Measurements from ENCODE around the gene SLC35F1.
"Not testable (repeated sequence)": the region's sequence is repeated elsewhere in the genome, so short reads cannot be mapped to it uniquely, and the experiment has no call there.

SLC35F1 gene

DNA sequence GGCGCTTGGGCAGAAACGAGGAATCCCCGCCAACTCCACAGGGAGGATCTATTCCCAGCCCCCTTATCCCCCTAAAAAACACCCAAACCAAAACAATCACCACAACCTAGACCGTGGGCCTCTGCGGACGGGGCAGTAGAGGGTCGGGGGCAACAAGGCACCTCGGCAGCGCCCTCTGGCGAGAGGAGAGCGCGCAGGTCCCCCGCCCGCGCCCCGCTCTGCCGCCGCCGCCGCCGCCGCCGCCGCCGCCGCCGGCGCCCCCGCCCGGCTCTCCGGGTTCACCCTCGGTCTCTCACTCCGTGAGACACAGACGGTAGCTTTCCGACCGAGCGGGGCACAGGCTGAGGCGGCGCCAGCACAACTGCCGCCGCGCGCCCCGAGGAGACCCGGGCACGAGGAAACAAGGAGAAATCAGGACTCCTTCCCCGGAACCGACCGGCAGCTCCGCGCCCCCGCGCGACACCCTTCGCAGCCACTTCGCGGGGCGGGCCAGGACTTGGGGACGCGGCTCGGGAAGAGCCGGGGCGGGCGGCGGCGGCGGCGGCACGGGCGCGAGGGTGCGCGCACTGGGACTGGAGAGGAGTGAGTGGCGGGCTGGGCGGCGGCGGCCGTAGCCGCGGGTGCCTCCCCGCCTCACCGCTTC lies at the start of gene SLC35F1:
SLC35F1 (plus strand) TSS at position 307 of the 643 bp plus-strand sequence.
- no peak for DNase-seq (ENCODE audit: low read depth in 2 of 2)

DNA sequence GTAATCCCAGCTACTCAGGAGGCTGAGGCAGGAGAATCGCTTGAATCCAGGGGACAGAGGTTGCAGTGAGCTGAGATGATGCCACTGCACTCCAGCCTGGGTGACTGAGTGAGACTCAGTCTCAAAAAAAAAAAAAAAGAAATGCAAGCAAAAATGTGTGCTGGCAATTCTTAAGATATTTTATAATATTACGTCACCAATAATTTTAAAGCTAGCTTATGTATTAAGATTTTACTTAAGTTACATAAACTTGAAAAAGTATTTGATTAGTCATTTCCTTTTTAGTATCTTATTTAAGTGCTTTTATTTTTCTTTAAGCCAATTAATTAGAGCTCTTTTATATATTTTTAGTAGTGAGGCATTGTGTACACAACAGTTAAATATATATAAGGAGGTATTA lies 48.5 kb upstream of the SLC35F1 start:
- not testable (repeated sequence) for DNase-seq (ENCODE audit: low read depth in 2 of 2)

DNA sequence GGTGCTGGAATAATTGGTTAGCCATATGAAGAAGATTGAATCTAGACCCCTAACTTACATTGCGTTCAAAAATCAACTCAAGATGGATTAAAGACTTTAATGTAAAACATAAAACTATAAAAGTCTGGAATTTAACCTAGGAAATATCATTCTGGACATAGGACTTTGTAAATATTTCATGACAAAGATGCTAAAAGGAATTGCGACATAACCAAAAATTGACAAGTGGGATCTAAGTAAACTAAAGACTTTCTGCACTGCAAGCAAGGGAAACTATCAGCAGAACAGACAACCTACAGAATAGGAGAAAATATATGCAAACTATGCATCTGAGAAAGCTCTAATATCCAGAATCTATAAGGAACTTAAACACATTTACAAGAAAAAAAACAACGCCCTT lies 45.5 kb upstream of the SLC35F1 start:
- no peak for DNase-seq (ENCODE audit: low read depth in 2 of 2)

DNA sequence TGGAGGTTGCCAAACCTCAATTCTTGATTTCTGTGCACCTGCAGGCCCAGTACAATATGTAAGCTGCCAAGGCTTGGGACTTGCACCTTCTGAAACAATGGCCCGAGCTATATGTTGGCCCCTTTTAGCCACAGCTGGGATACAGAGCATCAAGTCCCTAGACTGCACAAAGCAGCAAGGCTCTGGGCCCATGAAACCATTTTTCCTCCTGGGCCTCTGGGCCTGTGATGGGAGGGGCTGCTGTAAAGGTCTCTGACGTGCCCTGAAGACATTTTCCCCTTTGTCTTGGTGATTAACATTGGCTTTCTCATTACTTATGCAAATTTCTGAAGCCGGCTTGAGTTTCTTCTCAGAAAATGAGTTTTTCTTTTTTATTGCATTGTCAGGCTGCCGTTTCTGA lies 40.5 kb upstream of the SLC35F1 start:
- DNase-seq (ENCODE audit: low read depth in 2 of 2): no peak

DNA sequence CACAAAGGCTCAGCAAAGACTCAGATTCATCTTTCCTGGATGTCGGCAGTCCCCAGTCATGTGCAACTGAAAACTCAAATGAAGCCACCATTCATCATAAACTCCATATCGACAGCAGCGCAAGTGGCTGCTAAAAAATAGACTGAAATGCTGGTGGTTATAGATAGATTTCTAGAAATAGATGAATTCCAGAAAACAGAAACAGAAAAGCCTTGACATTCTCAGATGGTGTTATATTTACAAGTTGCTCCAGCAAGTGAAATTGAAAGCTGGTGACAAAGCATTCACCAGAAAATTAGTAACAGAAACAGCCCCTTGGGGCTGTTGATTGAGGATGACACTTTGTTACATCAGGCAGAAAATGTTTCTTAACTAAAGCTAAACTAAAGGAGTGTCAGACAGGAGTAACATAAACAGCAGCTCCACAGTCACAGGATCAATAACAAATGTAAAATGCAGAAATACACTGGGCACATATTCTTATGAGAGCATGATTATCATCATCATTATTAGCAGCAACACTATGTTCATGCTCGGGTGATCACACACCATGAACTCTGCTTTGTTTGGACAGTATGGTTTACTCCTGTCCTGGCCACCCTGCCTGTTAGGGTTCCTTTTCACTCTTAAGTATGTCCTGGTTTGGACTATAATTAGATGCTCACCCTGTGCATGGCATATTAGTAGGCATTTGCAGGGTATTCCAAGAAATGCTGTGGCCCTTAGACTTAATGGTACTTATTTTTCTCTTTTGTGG lies 36.4 kb upstream of the SLC35F1 start:
- no peak for DNase-seq (ENCODE audit: low read depth in 2 of 2)

DNA sequence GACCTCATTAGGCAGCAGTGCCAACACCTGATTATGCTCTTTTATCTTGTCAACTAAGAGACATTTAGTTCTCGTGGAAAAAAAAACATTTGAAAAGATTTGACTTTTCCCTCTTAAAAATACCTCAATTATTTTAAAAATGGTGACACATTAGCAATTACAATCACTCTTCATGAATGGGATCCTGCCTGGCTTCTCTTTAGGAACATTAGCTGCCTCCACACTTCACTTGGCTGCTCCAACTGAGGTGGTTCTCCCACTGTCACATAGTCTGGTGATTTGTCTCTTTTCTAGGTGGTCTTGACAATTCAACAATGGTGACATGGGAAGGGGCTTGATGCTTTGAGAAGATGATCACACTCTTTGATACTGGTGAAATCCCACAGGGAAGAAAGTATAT lies 26.2 kb upstream of the SLC35F1 start:
- DNase-seq (ENCODE audit: low read depth in 2 of 2): no peak

DNA sequence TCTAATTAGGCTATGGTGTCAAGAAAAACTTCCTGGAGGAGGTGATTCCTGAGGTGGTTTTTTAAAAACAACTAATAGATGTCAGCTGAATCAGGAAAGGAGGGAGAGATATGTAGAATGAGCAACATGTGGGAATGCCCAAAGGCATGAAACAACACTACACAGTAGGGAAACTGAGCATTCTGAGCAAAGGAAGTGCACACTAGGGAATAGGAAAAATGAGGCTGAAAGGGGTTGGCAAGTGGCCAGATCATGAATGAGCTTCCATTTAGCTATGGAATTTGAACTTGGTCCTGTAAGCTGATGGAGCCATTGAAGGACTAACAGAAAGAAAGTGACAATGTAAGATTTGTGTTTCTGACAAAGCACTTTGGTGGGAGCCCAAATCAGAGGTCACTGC lies 16.9 kb upstream of the SLC35F1 start:
- DNase-seq (ENCODE audit: low read depth in 2 of 2): no peak

DNA sequence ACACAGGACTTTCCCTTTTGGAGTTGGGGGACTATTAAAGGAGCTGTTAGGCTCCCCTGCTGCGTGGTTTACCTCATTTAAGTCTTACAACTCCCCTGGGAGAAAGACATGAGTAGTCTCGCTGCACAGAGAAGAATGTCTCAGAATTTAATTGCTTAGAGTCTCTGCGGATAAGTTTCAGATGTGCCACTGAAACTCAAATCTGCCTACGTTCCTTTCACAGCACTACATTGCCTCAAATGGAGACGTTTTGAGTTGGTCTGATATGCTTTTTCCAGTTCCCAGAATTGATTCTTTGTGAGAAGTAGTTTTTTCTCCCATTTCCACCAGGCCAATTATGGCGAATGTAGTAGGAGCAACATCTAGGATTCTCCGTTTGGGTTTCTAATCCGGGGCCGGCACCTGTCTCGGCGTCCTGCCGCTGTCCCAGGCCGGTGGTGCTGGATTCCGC lies 532 bp upstream of the SLC35F1 start:
- DNase-seq (ENCODE audit: low read depth in 2 of 2): no peak

DNA sequence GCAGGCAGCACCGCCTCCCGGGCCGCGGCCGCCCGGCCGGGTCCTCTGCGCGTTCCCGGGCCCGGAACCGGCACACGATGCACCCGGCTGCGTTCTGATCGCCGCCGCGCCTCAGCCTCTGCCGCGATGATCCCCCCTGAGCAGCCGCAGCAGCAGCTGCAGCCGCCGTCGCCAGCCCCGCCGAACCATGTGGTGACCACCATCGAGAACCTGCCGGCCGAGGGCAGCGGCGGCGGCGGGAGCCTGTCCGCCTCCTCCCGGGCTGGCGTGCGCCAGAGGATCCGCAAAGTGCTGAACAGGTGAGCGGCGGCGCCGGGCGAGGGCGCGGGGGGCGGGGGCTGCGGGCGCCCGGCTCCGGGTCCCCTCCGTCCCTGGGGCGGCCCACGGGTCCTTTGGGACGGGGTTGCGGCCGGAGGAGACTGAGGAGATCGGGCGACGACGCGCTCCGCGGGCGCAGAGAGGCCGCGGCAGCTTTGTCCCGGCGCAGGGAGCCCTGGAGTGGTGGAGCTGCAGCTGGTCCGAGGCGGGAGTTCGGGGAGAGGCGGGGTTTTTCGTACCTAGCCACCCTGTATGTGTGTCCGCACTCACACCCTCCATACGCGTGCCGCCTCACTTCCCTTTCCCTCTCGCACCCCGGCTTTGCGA lies 659 bp downstream of the SLC35F1 start:
- no peak for DNase-seq (ENCODE audit: low read depth in 2 of 2)

DNA sequence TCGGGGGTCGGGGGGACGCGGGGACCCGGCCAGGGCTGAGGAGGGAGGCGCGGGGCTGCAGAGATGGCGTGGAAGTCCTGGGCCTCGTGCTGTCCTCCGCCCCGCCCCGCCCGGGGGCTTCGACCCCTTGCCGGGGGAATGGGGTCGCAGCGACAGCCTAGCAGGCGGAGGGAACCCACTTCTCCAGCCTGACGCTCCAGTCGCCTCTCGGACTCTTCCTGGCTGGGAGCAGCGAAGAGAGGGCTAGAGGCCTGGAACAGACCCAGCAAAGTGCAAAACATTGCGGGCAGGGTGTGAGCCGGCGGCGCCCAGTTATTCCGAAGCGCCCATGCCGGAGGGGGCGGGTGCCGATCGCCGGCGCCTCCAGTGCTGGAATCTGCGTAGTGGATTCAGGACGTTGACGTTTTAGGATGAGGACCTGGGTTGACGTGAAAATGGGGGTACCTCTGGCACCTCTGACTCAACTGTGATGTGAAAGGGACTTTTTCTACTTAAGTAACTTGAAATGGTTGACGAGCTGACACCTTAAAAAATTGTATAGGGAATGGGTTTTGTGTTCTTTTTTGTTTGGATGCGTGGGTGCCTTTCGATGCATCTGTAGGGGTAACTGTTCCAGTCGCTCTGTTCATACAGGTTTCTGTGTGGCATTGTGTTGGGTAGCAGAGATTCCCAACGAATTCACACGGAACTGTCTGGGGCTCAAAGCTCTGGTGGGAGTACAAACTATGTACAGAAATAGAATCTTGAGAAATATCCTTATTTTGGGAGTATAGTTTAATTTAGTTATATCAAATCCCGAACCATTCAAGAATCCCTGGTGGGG lies 1.4 kb downstream of the SLC35F1 start:
- DNase-seq (ENCODE audit: low read depth in 2 of 2): no peak

DNA sequence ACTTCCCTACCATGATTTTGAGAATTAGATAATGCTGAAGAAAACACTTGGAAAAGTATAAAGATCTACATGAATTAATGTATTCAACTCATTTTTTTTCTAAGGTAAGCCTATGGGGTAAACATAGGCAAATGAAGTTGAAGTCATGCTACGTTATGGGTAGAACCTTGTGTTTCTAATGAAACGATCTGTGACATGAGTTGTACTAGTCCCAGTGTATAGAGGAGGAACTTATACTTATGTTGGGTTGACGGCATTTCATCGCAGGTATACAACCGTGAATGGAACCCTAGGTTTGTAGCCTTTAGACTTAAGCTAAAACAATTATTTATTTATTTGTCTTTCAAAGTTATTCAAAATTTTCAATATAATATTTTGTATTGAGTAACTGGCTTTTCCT lies 2.6 kb downstream of the SLC35F1 start:
- no peak for DNase-seq (ENCODE audit: low read depth in 2 of 2)

DNA sequence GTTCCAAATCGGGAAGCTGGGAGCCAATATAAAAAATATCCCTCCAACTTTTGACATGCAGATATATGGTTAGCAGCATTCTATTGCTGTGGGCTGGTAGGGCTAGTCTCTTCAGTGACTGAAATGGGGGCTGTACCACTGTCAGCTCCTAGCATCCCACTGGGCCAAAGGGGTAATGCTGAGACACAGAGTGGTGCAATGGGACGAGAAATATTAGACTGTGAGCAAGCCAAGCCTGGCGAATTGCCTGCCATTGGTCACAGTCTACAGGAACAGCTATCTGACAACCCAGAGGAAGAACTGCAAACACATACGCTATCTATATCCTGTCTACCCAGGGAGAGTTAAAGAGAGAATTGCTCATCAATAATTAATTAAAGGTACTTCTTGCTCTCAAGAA lies 3.5 kb downstream of the SLC35F1 start:
- no peak for DNase-seq (ENCODE audit: low read depth in 2 of 2)

DNA sequence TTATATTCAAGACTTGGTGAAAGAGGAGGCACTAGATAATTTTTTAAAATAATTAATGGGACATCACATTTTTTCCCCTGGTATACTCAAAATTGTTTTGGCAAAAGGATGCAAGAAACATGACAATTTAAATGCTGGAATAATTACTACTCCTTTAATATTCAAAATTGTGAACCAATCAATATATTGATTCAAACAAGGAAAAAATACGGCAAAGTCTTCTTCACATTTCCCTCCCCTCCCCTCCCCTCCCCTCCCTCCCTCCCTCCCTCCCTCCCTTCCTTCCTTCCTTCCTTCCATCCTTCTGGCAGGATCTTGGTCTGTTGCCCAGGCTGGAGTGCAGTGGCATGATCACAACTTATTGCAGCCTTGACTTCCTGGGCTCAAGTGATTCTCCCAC lies 4.1 kb downstream of the SLC35F1 start:
- no peak for DNase-seq (ENCODE audit: low read depth in 2 of 2)

DNA sequence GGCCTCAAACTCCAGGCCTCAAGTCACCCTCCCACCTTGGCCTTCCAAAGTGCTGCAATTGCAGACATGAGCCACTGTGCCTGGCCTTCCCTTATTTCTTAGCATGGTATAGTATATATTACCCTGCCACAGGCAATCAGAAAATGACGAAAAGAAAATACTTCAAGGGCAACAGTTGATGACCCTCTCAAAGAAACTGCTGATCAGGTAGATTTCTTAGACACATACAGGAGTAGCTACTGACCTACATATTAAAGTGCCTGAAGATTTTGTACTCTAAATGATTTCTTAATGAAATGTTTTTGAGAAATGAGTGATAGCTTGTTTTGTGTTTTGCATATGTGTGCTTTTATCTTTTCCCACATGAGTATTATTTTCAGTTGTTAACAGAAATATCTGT lies 4.6 kb downstream of the SLC35F1 start:
- DNase-seq (ENCODE audit: low read depth in 2 of 2): no peak

DNA sequence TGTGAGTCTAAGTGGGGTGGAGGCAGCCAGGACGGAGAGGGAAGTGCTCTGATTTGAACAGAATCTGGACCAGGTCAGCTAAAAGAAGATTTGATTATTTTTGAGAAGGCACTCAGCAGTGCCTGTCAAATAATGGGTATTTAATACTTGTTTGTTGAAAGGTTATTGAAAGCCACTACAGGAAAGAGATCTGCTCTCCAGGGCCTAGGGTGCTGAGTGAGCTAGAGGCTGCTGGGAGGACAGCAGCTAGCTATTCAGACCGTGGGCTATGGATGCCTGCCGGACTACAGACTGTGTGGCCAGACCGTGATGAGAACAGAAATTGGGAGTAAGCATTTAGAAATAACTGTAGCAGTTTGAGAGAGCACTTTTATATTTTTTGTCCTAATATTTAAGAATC lies 8.8 kb downstream of the SLC35F1 start:
- no peak for DNase-seq (ENCODE audit: low read depth in 2 of 2)

DNA sequence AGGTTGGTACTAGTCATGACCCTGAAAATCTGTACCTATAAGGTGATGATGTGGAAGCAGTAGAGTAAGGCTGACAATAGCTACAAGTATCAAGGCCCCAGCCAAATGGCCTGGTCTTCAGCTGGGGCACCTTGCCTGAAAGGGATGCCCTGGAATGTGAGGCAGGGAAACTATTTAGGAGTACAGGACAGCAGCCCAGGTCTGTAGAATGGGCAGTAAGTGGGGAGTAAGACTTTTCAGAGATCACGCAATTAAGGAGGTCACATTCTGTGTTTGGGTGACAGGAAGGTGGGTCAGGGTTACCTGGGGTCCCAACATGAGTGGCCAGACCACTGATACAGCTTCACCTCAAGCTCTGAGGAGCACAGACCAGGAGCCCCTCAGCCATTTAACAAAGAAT lies 9.4 kb downstream of the SLC35F1 start:
- no peak for DNase-seq (ENCODE audit: low read depth in 2 of 2)

DNA sequence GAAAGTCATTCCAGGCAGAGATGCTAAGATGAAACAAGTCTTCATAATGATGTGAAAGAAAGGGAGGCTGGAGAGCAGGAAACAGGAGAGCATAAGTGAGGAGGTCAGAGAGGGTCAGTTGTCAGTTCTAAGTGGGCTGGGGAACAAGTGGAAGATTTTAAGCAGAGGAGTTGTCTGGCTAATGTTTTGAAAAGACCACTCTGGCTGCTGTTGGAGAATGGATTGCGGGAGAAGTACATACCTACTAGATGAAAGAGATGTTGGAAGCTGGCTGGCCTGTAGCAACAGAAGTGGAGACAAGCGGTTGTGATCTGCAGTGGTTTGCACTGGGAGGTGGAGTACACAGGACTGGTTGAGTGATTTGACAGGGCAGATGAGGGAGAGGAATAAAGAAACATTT lies 10.1 kb downstream of the SLC35F1 start:
- DNase-seq (ENCODE audit: low read depth in 2 of 2): no peak

DNA sequence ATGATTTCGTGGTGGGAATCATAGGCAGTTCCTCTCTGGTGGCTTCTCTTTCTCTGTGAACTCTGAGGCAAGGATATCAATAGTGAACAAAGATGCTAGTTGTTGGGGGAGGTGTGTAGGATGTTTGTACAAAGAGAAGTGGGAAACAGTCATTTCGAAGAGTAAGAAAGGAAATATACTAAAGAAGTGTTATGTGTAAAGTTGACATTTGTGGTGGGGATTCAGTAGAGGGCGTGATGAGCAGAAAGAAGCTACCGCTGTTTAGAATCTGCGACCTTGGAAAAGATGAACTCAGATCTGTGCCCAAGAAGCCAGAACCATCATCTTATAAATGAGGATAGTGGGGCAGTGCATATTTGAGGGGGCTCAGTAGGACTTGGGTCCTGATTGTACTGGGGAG lies 11.4 kb downstream of the SLC35F1 start:
- no peak for DNase-seq (ENCODE audit: low read depth in 2 of 2)

DNA sequence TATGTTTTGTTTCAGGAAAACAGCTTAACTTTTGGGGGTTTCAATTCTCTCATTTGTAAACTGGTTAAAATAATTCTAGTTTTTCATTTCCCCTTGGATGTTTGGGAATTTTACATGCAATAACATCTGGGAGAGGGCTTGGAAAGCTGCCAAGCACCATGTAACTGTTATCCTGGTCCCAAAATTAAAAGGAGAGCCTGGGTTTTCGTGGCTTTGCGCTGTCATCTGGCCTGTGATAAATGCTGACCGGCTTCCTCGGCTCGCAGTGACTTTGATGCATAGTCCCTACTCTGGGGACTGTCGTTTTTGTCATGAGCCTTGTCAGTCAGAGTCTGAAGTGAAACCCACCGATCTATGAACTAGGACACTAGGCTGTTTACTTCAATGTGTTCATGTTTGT lies 12.2 kb downstream of the SLC35F1 start:
- DNase-seq (ENCODE audit: low read depth in 2 of 2): no peak

DNA sequence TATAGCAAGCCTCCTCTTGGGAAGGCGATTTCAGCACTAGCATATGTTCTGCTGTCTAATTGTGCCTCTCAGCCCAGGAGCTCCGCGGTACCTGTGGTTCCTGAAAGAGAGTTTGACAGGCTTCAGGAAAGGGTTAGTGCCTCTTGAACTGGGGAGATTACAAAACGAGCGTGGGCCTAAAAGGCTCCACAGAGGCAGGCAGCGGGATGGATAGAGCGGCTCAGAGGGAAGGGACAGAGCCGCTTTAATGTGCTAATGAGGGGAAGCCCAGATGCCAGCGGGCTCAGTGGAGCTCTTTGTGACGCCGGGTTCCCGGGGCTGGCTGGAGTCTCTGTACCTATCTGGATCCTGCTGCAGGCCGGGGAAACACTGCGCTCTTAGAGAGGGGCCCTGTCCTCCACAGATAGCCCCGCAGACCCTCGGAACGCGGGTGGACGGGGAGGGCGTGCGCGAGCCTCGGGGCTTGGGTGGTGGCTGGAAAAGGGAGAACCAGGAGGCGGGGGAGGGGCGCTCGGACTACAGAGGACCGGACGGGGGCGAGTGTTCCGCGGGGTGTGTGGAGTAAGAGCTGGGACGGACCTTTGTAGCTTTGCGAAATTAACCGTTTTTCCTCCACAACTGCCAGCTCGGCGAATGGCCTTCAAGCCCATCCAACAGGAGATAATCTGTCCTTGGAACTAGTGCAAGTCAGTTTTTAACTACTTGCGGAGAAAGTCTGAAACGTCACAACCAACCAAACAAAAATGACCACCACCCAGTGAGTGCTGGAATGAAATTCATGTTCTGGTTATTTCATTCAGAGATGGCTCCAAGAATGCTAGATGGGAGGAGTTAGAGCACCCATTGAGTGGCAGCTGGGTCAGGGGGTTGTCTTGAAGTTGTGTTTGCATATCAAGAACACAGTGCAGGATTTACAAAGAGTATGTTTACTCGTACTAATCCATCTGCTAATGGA lies 13.0 kb downstream of the SLC35F1 start:
- no peak for DNase-seq (ENCODE audit: low read depth in 2 of 2)

DNA sequence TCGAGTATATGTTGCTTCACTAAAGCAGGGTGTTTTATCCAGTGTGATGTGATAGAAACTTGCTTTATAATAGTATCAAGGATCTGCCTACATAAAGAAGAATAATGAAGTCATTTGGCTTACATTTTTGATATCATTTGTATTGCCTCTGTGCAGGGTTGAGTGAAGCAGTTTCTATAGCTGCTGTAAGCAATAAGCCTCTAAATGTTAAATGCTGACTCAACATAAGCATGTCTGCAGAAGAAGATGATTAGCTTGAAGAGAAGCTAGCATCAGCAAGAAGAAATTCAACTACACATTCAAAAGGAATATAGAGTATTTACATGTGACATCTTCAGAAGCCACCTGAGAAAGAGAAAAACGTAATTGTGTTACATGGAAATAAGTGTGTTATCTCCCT lies 17.6 kb downstream of the SLC35F1 start:
- DNase-seq (ENCODE audit: low read depth in 2 of 2): no peak

All from activated CD8-positive, alpha-beta memory T cell treated with anti-CD3 and anti-CD28 coated beads for 4 hours (primary cell).